Measurements from ENCODE around the gene MYO9A. TPM values are rescaled to one million over a fixed set of nuclear protein-coding genes. Genes with fewer than 3 reads are reported as not detected.
A peak's percentile ranks its signal among the peaks of the same experiment; 100 is the strongest.
"Not testable (repeated sequence)": the region's sequence is repeated elsewhere in the genome, so short reads cannot be mapped to it uniquely, and the experiment has no call there.

The MYO9A gene
- polyA plus RNA-seq, 1 donor = 37.5 TPM

GRCh38 chr15:72136170-72137051 lies 18.5 kb upstream of the MYO9A start:
- DNase-seq = peak; percentile 47

GRCh38 chr15:72135719-72136118 lies 17.8 kb upstream of the MYO9A start:
- no peak for DNase-seq

DNA sequence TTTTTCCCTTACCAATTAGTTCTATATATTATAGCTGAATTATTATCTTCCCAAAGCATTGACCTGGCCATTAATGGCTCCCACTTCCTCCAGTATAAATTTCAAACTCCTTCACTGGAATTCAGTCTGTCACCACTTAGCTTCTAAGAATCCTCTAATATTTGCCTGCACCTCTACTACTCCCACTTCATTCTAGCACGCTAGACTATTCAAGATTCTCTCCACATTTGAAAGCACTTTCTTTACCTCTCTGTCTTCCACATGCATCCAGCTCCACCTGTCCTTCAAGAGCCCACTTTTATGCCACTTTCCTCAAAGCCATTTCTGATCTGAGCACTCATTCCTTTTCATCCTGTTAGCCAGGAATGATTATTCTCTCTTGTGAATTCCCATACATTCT lies 15.3 kb upstream of the MYO9A start:
- DNase-seq = no peak

GRCh38 chr15:72131922-72132321 lies 14.0 kb upstream of the MYO9A start:
- no peak for DNase-seq

DNA sequence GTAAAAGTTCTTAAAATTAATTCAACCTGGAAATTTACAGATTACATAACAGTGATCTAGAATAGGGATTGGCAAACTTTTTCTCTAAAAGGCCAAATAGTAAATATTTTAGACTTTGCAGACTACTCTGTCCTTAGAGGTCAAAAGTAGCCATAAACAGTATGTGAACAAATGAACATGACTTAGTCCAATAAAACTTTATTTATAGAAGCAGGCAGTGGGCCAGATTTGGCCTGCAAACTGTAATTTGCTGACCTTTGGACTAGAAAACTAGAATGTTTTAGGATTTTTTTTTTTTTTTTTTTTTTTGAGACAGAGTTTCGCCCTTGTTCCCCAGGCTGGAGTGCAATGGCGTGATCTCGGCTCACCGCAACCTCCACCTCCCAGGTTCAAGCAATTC lies 12.3 kb upstream of the MYO9A start:
- no peak for DNase-seq

DNA sequence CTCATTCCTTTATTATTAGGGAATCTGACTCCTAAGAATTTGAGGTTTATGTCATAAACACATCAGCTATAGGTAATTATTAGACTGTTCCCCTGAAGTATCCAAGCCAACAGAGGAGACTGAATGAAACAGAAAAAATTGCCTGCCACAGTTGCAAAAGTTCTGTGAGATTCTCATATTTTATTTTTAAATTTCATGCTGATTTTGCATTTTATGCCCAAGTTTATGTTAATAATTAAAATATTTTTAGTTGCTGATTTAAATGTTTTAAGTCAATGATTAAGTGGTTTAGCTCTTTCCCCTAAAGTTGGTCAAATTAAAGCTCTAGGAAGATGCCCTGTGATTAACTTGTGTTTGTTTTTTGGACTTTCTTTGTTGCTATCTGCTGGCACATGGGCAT lies 10.4 kb upstream of the MYO9A start:
- no peak for DNase-seq

DNA sequence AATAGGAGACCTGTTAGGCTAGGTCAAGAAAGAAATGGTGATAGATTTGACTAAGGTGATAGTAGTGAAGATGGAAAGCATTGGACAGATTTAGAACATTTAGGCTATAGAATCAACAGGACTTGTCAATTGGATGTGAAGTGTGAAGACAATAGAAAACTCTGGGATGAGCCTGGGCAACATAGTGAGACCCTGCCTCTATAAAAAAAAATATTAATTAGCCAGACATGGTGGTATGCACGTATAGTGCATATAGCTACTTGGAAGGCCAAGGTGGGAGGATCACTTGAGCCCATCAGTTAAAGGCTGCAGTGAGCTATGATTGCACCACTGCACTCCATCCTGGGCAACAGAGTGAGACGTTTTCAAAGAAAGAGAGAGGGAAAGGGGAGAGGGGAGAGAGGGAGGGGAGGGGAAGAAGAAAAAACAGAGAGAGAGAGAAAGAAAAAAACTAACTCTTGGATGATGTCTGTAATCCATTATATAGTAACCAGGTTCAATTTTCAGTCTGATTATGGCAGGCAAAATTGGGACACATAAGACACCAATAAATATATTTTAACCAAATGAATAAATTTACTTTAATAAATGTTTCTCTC lies 9.9 kb upstream of the MYO9A start:
- no peak for DNase-seq

- no peak for DNase-seq
These were observed 6.3 kb upstream of the MYO9A start for GRCh38 chr15:72124218-72124617.

GRCh38 chr15:72117486-72118016 lies 399 bp downstream of the MYO9A start:
- DNase-seq = peak; percentile 75

DNA sequence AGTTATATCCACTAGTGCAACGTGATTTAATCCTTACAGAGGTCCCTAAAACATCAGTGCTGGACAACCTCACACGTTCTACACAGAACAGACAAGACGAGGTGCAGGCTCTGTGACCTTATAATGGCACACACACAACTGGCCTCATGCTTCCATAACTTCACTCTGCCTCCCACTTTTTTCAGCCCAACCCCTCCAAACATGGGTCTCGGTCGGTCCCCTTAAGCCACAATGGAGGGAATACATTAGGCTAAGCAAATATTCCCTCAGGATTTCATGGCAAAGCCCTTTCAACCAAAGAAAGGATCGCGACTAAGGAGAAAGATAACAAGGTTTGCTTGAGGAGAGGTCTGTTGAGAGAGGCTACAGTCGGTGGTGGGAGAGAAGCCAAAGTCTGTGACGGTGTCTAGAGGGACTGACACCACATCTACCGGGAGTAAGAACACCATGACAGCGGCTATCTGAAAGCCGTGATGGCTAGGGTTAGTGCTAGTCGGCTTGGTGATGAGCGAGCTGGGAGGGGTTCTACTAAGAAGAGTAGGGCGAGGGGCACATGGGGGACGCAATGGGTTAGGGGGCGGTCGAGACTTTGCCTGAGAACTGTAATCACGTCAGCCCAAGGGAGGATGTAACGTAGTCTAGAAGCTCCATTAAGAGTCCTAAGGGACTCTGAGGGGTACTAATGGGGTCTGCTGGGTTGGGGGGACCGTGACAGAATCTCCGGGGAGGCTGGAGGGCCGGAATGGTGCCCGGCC lies 1.0 kb downstream of the MYO9A start:
- peak; percentile 28 for DNase-seq

DNA sequence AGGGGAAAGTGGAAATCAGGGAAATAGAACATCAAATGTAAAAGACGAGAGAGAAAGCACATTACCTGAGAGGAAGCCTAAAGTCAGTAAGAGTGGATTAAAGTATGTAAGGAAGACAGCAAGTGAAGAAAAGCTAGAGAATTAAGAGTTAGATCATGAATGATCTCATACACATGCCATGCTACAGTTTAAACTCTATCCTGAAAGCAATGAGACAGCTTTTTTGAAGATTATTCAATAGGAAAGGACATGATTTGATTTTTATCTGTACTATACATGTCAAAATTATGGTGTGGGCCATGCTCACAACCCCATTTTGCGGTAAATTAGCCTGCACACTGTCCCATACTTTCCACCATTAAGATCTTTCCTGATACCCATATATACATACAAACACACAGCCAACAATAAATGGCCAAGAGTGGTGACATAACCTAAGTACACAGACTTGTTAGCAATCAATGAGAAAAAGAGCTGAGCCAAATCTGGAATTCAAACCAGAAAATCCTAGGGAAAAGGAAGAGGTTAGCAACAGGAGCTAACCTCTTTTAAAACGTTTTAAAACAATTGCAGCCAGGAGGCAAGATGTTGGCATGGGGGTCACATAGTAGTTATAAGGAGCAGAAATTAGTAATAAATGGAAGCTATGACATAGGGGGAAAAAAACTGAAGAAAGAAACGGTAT lies 4.5 kb downstream of the MYO9A start:
- no peak for DNase-seq

- DNase-seq = no peak
These were observed 5.1 kb downstream of the MYO9A start for GRCh38 chr15:72112805-72113204.

DNA sequence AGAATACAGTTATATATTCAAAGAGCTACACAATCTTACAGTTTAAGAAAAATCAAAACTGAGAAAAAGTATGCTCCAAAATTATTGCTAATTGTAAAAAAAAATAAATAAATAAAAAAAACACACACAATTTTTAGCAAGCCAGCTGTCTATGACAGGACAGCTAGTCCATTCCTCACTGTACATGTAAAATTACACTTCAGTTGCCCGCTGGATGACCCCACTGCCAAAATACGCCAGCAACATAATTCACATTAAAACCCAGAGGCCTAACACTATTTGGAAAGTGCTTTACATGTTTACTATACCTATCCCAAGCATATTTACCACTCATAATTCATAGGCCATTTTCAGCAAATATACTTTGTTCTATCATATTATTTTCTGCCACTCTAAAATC lies 5.8 kb downstream of the MYO9A start:
- DNase-seq = peak; percentile 28

GRCh38 chr15:72110355-72110754 lies 7.6 kb downstream of the MYO9A start:
- DNase-seq = no peak

- DNase-seq = no peak
These were observed 11.9 kb downstream of the MYO9A start for GRCh38 chr15:72106068-72106467.

GRCh38 chr15:72105111-72105510 lies 12.8 kb downstream of the MYO9A start:
- no peak for DNase-seq

- DNase-seq = not testable (repeated sequence)
These were observed 17.4 kb downstream of the MYO9A start for GRCh38 chr15:72100551-72100950.

DNA sequence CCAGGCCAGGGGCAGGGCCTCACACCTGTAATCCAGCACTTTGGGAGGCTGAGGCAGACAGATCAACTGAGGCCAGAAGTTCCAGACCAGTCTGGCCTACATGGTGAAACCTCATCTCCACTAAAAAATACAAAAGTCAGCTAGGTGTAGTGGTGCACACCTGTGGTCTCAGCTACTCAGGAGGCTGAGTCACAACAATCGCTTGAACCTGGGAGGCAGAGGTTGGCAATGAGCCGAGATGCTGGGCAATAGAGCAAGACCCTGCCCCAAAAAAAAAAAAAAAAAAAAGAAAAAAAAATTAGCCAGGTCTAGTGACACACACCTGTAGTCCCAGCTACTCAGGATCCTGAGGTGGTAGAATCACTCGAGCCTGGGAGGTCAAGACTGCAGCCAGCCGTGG lies 18.8 kb downstream of the MYO9A start:
- no peak for DNase-seq

DNA sequence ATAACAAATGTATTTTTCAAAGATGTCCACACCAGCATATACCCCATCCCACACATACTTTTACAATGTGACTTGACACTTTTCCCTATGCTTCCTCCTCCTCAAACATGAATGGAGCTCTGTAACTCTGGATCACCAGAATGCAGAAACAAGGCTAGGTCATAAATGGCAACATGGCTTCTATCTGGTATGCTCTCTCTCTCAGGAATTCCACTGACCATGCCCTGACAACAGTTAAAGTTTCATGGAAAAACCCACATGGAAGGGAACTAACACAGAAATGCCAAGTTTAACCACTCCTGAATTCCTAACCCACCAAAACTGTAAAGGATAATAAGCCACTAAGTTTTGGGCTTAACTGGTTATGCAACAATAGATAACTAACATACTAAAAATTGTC lies 19.9 kb downstream of the MYO9A start:
- DNase-seq = no peak

- no peak for DNase-seq
These were observed 21.2 kb downstream of the MYO9A start for GRCh38 chr15:72096796-72097195.

DNA sequence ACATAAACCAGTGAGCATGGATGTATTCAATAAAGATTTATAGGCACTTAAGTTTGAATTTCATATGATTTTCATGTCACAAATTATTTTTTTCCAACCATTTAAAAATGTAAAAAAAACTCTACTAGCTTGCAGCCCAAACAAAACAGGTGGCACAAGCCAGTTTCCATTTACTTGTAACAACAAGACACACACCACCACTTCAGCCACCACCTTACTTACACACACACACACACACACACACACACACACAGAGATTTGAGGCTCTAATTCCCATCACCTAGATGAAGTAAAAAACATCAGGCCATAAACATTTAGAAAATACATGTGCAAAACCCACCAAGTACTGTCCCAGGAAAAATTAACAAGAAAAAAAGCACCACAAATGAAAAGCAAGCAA lies 25.3 kb downstream of the MYO9A start:
- no peak for DNase-seq

GRCh38 chr15:72092006-72092405 lies 25.9 kb downstream of the MYO9A start:
- no peak for DNase-seq

Data from left kidney (tissue), 2 donors.